T-helper 22 cell (primary cell): ENCODE results near the gene MCM9.

Source experiments
- DNase-seq: peaks from one replicate; pipeline ENCODE4 v3.0.0-alpha.2; 2020; ENCODE audit warnings: low read depth

The MCM9 gene

GRCh38 chr6:118934461-118935330 lies at the start of gene MCM9:
Gene MCM9, minus strand, starts transcription at chr6:118935159. Its CDS starts 3,436 bp downstream, at chr6:118931723.
- peak; percentile 78 for DNase-seq

GRCh38 chr6:118984342-118984741 lies 49.4 kb upstream of the MCM9 start:
- no peak for DNase-seq

- no peak for DNase-seq
These were observed 47.6 kb upstream of the MCM9 start for GRCh38 chr6:118982575-118982911.

GRCh38 chr6:118981884-118982574 lies 47.1 kb upstream of the MCM9 start:
- no peak for DNase-seq

- no peak for DNase-seq
These were observed 45.1 kb upstream of the MCM9 start for GRCh38 chr6:118980063-118980462.

- no peak for DNase-seq
These were observed 39.8 kb upstream of the MCM9 start for GRCh38 chr6:118974790-118975189.

DNA sequence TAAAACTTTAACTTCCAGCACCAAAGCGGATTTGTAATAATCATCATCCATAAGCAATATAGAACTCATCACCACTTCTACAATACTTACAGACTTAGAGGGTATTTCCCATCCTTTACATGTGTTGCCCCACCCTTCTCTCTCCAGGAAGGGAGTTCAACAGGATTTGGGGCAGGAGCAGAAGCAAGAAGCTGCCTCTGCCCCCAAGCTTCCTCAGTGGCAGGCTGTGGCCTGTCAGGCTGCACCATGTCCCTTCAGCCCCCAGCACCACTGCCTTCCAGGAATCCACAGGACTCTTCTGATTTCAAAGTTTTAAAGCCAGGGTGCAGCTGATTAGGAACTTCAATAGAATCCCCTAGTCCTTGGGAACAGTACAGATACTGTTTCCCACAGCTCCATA lies 36.7 kb upstream of the MCM9 start:
- no peak for DNase-seq

DNA sequence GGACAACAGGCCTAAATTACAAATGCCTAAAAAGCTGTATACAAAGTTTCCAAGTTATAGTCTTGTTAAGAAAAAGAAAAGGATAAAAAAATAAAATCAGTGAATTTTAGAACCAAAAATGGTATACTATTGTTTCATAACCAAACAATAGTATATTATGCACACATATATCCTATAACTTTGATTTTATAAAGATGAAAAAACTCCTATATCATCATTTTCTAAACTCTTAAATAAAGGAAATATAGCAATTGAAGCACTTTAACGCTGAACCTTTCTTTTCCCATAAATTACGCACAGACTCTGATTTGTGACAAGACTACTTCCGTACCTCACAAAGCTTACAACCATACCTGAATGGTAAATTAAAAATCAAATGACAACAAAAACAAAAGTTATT lies 35.9 kb upstream of the MCM9 start:
- DNase-seq, result no peak

- DNase-seq, result no peak
These were observed 33.5 kb upstream of the MCM9 start for GRCh38 chr6:118968416-118968815.

GRCh38 chr6:118967239-118967638 lies 32.3 kb upstream of the MCM9 start:
- no peak for DNase-seq

- DNase-seq, result no peak
These were observed 30.9 kb upstream of the MCM9 start for GRCh38 chr6:118965843-118966370.

DNA sequence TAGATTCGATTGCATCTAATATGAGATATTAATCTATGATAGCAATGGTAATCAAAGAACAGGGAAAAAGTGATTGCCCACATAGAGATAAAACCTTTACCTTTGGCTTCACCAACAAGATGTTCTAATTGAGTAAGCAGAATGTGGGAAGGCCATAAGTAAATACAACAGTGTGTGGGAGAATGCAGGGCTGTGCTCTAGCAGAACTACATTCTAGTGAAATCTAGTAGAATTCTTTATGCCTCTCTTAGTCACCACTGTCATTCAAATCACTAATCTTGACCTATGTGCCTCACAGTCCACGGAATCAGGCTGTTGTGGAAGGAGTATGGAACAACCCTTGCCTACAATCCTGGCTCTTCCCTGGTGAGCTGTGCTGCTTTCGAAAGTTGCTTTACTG lies 30.4 kb upstream of the MCM9 start:
- DNase-seq, result no peak

DNA sequence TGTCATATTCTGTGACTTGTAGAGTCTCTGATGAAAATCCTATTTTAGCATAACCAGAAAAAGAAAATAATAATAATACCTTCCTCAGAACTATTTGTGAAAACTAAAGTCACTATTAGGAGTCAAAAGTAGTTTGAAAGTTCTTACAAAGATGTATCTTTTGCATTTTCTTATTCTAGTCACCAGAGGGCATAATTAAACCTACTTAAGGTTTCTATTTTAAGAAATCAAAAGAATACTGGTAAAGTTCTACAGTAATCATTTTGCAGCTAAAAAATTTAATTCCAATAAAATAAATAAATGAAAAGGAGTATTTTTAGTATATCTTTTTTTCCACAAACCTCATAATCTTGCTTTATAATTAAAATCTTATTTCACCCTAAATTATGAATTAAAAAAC lies 28.0 kb upstream of the MCM9 start:
- DNase-seq, result no peak

DNA sequence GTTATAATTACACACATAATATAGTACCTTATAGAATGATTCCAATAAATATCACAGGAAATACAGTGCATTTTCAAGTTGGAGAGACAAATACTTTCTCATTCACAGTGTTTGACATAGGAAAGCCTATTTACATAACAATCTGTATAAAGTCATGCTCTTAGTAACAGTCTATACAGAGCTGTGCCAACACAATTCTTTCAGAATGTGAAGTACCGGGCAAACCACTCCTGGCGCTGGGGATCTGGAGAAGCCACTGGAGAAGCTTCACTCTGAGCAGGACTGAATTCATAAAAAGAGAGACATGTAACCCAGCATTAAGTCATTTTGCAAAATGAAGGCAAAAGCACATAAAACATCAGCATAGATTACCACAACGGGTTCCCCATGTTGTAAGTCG lies 24.9 kb upstream of the MCM9 start:
- no peak for DNase-seq

DNA sequence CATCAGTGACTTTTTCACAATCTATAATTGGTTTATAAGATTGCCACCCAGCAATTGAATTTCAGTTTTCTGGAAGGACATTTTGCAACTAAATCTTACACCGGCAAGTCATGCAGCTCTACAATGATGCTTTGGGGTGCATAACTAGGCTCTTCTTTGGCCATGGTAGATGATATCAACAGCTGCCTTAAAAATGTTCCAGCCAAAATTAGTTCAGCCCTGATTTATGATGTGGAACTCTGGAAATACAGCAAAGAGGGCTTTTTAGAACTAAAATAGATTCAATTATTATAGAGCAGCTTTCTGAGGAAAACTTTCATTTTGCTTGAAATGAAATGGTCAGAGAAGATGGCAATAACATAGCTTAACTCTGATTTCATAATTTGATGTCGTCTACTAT lies 18.4 kb upstream of the MCM9 start:
- no peak for DNase-seq

GRCh38 chr6:118952683-118953082 lies 17.7 kb upstream of the MCM9 start:
- no peak for DNase-seq

DNA sequence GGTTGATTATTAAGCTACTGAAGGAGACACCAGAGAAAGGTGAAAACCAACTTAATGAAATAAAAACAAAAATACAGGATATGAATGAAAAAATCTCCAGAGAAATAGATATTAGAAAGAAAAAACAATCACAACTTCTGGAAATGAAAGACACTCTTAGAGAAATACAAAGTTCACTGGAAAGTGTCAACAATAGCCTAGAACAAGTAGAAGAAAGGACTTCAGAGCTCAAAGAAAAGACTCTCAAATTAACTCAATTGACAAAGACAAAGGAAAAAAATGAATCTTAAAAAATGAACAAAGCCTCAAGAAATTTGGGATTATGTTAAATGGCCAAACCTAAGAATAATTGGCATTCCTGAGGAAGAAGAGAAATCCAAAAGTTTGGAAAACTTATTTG lies 10.3 kb upstream of the MCM9 start:
- DNase-seq, result no peak

DNA sequence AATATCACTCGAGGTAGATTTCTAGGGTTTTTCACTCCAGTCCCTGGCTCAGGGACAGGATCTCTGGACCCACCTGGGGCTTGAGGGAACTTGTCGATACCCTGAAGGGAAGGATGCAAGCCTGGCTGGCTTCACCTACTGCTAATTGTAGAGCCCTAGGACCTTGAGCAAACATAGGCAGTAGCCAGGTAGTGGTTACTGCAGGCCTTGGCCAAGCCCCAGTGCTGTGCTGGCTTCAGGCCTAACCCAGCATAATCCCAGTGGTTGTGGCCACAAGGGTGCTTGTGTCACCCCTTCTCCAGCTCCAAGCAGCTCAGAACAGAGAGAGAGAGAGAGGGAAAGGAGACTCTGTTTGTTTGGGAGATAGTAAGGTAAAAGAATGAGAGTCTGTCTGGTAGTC lies 5.8 kb upstream of the MCM9 start:
- DNase-seq, result no peak

DNA sequence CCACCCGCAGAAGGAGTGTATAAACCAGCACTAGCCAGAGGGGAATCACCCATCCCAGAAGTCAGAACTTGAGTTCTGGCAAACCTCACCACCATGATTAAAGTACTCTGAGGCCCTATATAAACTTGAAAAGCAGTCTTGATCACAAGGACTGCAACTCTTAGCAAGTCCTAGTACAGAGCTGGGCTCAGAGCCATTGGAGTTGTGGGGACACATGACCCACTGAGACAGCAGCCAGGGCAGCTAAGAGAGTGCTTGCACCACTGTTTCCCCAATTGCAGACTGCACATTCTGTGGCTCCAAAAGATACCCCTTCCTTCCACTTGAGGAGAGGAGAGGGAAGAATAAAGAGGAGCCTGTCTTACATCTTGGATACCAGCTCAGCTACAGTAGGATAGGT lies 4.7 kb upstream of the MCM9 start:
- DNase-seq, result no peak

DNA sequence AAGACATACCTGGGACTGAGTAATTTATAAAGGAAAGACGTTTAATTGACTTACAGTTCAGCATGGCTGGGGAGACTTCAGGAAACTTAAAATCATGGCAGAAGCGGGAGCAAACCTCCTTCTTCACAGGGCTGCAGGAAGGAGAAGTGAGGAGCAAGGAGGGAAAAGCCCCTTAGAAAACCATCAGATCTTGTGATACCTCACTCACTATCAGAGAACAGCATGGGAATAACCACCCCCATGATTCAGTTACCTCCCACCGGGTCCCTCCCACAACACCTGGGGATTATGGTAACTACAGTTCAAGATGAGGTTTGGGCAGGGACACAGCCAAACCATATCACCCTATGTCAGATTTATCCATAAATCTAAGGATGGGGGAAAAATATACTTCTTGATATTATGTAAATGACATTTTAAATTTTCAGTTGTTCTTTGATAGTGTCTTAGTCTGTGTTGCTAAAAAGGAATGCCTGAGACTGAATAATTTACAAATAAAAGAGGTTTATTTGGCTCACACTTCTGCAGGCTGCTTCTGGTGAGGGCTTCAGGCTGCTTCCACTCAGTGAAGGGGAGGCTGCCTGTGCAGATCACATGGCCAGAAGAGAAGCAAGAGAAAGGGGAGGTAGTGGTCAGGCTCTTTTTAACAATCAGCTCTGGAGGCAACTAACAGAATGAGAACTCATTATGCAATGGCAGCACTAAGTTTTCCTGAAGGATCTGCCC lies 1.2 kb upstream of the MCM9 start:
- DNase-seq, result no peak

- DNase-seq, result no peak
These were observed 341 bp upstream of the MCM9 start for GRCh38 chr6:118935331-118935668.

DNA sequence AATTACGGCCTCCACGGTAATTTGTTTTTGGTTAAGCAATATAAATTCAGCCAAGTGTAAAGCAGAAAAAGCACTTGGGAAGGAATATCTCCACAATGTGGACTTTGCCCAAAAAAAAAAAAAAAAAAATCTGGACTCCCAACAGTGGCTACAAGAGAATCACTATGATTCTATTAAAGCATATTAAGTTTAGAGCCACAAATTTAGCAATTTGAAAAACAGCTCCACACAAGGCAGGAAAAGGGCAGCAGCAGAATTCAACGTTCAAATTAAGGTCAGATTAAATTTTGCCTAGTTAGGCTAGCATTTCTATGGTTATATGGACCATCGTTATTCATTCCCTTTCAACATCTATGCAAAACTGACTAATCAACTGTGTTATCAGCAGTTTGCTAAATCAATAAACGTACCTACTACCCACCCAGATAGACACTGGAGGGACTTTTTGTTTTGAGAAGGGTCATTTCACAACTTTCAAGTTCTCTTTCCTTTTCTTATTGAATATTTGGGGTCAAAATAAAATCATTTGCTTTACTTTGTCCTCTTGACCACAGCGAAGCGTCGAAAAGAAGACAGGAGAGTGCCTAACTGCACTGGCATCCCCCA lies 1.0 kb downstream of the MCM9 start:
- no peak for DNase-seq

DNA sequence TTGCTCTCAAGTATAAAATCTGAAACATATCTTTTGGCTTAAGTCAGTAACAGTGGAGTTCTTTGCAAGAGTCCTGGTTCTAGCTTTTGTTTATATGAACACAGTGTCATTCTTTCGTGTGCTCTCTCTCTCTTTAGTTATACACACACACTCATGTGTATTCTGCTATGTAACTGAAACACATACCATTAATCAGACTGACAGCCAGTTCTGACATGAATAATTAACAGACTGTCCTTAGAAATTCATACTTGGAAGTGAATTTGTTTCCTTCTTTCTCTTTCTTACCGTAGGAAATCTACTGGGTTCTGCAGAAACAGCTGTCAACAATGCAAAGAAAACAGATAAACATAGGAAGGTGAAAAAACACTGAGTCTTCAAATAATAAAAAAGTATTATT lies 2.5 kb downstream of the MCM9 start:
- no peak for DNase-seq
